ENCODE data around the gene RILPL2. TPM values are rescaled to one million over a fixed set of nuclear protein-coding genes. Genes with fewer than 3 reads are reported as not detected.
"Not testable (repeated sequence)": the region's sequence is repeated elsewhere in the genome, so short reads cannot be mapped to it uniquely, and the experiment has no call there.

Gene RILPL2
- total RNA-seq, 2 donors from 2014 or later = 0.96 to 2.1 TPM

DNA sequence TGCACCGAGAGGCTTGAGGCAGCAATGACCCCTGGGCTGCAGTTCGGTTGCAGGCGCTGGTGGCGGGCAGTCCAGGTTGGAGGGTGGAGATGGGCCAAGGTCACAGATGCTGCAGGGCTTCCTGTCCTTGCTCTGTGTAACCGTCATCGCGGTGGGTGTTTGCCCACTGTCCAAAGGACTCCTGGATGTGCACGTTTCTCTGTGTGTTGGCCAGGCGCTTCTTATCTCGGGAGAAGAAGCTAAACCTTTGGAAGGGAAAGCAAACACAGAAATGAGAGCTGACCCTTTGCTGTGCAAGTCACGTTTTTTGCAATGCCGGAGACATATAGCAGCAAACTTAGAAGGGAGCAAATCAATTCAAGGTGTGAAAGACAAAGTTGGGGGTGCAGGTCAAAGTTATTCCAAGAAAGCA, 36.0 kb upstream of the RILPL2 start:
- TF ChIP-seq, protein P1, sequence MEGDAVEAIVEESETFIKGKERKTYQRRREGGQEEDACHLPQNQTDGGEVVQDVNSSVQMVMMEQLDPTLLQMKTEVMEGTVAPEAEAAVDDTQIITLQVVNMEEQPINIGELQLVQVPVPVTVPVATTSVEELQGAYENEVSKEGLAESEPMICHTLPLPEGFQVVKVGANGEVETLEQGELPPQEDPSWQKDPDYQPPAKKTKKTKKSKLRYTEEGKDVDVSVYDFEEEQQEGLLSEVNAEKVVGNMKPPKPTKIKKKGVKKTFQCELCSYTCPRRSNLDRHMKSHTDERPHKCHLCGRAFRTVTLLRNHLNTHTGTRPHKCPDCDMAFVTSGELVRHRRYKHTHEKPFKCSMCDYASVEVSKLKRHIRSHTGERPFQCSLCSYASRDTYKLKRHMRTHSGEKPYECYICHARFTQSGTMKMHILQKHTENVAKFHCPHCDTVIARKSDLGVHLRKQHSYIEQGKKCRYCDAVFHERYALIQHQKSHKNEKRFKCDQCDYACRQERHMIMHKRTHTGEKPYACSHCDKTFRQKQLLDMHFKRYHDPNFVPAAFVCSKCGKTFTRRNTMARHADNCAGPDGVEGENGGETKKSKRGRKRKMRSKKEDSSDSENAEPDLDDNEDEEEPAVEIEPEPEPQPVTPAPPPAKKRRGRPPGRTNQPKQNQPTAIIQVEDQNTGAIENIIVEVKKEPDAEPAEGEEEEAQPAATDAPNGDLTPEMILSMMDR (IDR thresholded peaks at IDR 0.05) = no peak
- H3K4me1 ChIP-seq = no peaks in the 10 kb centered on the region
- intact Hi-C loops (cut with DNase I) = no loop called here
- no peak overlapping the region for H3K27ac ChIP-seq
- no peaks in the 10 kb centered on the region for H3K36me3 ChIP-seq
- no peak overlapping the region for H3K9ac ChIP-seq (ENCODE audit: low read depth in 2 of 2, low read length in 2 of 2)
- no peak for DNase-seq
- no peaks in the 10 kb centered on the region for H3K27me3 ChIP-seq
- H3K9me3 ChIP-seq = no peaks in the 10 kb centered on the region
- no peak overlapping the region for H3K4me3 ChIP-seq

DNA sequence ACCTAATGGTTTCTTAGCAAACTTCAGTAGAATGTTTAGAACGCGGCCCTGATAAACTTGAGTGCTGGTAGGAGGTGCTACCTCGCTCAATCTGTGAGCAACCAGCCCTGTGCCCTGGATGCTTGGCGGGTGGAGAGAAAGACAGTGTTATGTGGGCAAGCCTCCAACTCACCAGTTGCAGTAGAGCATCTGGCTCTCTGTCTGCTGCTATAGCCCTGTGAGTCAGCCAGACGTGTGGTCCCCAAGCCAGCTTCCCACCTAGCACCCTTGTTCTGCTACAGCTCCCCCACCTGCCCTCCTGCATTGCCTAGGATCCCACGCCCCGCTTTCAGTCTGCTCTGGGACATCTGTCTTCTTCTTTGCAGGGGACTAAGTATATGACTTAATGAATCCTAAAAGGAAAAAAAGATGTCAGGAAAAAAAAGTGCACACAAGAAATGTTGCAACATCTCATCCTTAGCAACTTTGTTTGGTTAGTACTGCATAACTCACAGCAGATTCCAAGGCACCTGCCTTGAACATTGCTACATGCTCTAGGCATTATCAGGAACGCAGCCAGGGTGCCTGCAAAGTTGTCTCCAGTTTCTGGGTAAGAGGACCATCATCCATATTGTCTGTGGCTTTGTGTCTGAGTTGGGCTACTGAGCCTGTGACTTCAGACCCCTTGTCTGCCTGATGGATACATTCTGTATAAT, 35.0 kb upstream of the RILPL2 start:
- H3K27me3 ChIP-seq = no peaks in the 10 kb centered on the region
- intact Hi-C loops (cut with DNase I) = no loop called here
- TF ChIP-seq, protein P1 (IDR thresholded peaks at IDR 0.05) = no peak
- H3K36me3 ChIP-seq = no peaks in the 10 kb centered on the region
- no peaks in the 10 kb centered on the region for H3K4me1 ChIP-seq
- no peaks in the 10 kb centered on the region for H3K9me3 ChIP-seq
- no peak for DNase-seq
- no peak overlapping the region for H3K4me3 ChIP-seq
- H3K9ac ChIP-seq (ENCODE audit: low read depth in 2 of 2, low read length in 2 of 2) = no peak overlapping the region
- H3K27ac ChIP-seq = no peak overlapping the region

DNA sequence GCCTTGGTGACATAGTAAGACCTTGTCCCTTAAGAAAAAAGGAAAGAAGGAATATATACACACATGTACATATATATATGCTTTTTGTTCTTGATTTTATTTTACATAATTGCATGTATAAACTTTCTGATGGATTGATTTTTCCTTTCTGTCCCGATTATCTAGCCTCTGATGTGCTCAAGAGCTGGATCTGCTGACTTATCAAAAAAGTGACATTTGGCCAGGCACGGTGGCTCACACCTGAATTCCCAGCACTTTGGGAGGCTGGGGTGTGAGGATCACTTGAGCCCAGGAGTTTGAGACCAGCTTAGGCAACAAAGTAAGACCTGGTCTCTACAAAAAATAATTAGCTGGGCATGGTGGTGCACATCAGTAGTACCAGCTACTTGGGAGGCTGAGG, 33.5 kb upstream of the RILPL2 start:
- Histone ChIP-seq H3K4me1 (no peaks in the 10 kb centered on the region), H3K27ac (no peak overlapping the region), H3K4me3 (no peak overlapping the region), H3K36me3 (no peaks in the 10 kb centered on the region), H3K9ac (ENCODE audit: low read depth in 2 of 2, low read length in 2 of 2) (no peak overlapping the region), H3K9me3 (no peaks in the 10 kb centered on the region), H3K27me3 (no peaks in the 10 kb centered on the region)
- intact Hi-C loops (cut with DNase I) = no loop called here
- DNase-seq = no peak
- TF ChIP-seq, protein P1 (IDR thresholded peaks at IDR 0.05) = no peak

DNA sequence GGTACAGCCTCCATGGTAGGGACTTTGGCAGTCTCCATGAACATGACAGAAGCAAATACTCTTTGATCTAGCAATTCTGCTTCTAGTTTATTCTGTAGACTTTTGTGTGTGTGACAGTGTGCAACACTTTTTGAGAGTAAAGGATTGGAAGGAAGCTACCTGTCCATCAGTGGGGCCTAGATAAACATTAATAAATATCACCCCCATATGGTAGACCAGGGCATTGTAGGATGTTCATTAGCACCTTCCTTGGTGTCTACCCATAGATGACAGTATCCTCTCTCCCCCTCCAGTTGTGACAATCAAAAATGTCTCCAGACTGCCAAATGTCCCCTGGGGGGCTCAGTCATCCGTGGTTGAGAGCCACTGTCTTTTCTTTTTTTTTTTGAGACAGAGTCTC, 32.3 kb upstream of the RILPL2 start:
- Histone ChIP-seq H3K4me1 (no peaks in the 10 kb centered on the region), H3K9ac (ENCODE audit: low read depth in 2 of 2, low read length in 2 of 2) (no peak overlapping the region), H3K36me3 (no peaks in the 10 kb centered on the region), H3K4me3 (no peak overlapping the region), H3K27me3 (no peaks in the 10 kb centered on the region), H3K9me3 (no peaks in the 10 kb centered on the region), H3K27ac (no peak overlapping the region)
- intact Hi-C loops (cut with DNase I) = no loop called here
- DNase-seq = no peak
- TF ChIP-seq, protein P1 (IDR thresholded peaks at IDR 0.05) = no peak

DNA sequence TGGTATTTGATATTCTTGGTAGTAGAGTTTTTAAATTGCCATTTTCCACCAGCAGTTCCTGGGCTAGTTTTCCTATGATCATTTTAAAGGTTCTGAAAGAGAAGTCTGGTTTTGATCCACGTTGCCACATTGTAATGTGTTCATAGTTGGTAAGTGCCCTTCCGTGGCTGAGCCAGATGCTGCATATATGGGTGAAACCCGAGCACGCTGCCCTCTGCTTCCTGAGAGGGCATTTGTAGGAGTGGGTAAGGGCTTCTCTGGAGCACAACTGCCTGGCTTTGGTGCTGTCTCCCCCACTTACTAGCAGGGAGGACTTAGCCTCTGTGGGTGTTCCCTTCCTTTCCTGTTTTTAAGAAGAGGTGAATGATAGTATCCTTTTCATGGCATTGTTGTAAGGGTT, 28.6 kb upstream of the RILPL2 start:
- intact Hi-C loops (cut with DNase I) = no loop called here
- H3K4me1 ChIP-seq = no peaks in the 10 kb centered on the region
- no peak overlapping the region for H3K27ac ChIP-seq
- no peaks in the 10 kb centered on the region for H3K9me3 ChIP-seq
- no peak overlapping the region for H3K9ac ChIP-seq (ENCODE audit: low read depth in 2 of 2, low read length in 2 of 2)
- H3K4me3 ChIP-seq = no peak overlapping the region
- TF ChIP-seq, protein P1 (IDR thresholded peaks at IDR 0.05) = no peak
- DNase-seq = no peak
- H3K36me3 ChIP-seq = no peaks in the 10 kb centered on the region
- H3K27me3 ChIP-seq = no peaks in the 10 kb centered on the region

DNA sequence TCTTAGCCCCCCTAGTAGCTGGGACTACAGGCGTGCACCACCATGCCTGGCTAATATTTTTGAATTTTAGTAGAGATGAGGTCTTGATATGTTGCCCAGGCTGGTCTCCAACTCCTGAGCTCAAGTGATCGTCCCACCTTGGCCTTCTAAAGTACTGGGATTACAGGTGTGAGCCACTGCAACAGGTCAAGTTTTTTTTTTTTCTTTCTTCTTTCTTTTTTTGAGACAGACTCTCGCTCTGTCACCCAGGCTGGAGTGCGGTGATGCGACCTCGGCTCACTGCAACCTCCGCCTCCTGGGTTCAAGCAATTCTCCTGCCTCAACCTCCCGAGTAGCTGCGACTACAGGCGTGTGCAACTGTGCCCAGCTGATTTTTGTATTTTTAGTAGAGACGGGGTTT, 26.7 kb upstream of the RILPL2 start:
- intact Hi-C loops (cut with DNase I); H3K4me3 ChIP-seq; H3K27ac ChIP-seq; H3K9ac ChIP-seq (ENCODE audit: low read depth in 2 of 2, low read length in 2 of 2); H3K9me3 ChIP-seq; H3K36me3 ChIP-seq; H3K27me3 ChIP-seq; DNase-seq; H3K4me1 ChIP-seq: not testable (repeated sequence)

All from colonic mucosa (tissue), 4 donors.